Measurements from ENCODE around the gene PLXDC1. TPM values are rescaled to one million over a fixed set of nuclear protein-coding genes. Genes with fewer than 3 reads are reported as not detected.

Gene PLXDC1
- total RNA-seq, 2 experiments from 2014 or later, result 1.7 to 2.4 TPM

DNA sequence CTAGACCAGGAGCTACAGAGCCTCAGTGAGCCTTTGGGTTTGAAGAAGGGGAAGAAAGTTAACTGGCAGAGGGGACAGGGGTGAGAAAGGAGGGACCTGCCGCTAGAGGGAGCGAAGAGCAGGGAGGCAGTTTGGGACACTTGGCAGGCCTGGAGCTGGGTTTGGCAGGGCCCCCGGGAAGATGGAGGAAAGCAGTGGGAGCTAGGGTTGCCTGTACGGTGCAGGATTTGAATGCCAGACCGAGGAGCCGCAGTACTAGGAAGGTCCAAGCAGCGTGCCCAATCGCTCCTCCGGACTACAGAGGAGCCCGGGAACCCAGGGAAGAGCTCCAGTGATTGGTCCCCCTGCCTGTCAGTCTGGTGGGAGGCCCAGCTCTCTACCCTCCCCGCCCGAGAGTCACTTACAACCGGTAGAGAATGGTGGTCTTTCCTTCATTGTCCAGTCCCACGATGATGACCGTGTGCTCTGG is 13.3 kb upstream of the PLXDC1 start:
- Mint-ChIP-seq H3K27me3 (peaks cover 12% of the 10 kb centered on the region), H3K4me3 (peak overlapping the region; percentile 79), H3K36me3 (ENCODE audit: low read depth) (no peaks in the 10 kb centered on the region), H3K4me1 (ENCODE audit: low read depth) (peaks cover 14% of the 10 kb centered on the region), H3K27ac (peak overlapping the region; percentile 55), H3K9me3 (peaks cover 3% of the 10 kb centered on the region)
- DNase-seq (peak; percentile 90), ATAC-seq (peak; percentile 97)
- POLR2A ChIA-PET, result interaction anchor here (0.7 to 4.0 kb wide), 8 partner anchors 9 to 316 kb away, joined by 3 to 32 read pairs (median 3); partner anchors contain the start of gene PLXDC1
- intact Hi-C loops (cut with micrococcal nuclease), result no loop called here
- TF ChIP-seq, protein P1, sequence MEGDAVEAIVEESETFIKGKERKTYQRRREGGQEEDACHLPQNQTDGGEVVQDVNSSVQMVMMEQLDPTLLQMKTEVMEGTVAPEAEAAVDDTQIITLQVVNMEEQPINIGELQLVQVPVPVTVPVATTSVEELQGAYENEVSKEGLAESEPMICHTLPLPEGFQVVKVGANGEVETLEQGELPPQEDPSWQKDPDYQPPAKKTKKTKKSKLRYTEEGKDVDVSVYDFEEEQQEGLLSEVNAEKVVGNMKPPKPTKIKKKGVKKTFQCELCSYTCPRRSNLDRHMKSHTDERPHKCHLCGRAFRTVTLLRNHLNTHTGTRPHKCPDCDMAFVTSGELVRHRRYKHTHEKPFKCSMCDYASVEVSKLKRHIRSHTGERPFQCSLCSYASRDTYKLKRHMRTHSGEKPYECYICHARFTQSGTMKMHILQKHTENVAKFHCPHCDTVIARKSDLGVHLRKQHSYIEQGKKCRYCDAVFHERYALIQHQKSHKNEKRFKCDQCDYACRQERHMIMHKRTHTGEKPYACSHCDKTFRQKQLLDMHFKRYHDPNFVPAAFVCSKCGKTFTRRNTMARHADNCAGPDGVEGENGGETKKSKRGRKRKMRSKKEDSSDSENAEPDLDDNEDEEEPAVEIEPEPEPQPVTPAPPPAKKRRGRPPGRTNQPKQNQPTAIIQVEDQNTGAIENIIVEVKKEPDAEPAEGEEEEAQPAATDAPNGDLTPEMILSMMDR (IDR thresholded peaks at IDR 0.05), result peak; percentile 91
- CTCF ChIA-PET, result interaction anchor here (0.6 to 8.1 kb wide), 69 partner anchors 10 to 540 kb away, joined by 3 to 151 read pairs (median 4); partner anchors contain the start of genes FBXO47, PLXDC1, RPL19 and STAC2

DNA sequence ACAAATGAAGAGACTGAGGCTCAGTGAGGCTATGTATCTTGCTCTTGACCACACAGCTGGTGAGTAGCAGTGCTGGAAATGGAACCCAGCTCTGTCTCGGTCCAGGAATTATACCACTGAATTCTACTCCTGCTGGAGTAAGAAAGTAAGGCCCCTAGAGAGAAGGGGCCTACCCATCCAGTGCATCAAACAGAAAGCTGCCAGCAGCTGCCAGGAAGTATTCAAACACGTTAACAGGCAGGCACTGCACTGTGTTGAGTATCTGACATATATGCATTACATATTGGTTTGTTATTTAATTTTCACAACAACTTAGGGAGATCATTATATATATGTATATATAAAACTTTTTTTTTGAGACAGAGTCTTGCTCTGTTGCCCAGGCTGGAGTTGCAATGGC is 10.5 kb upstream of the PLXDC1 start:
- no peak for ATAC-seq
- H3K36me3 Mint-ChIP-seq (ENCODE audit: low read depth), result no peaks in the 10 kb centered on the region
- intact Hi-C loops (cut with micrococcal nuclease), result no loop called here
- no peak overlapping the region for H3K4me3 Mint-ChIP-seq
- CTCF ChIA-PET, result interaction anchor here (1.1 to 7.9 kb wide), 3 partner anchors 13 to 79 kb away, joined by 3 to 151 read pairs (median 3); no protein-coding TSS in a partner anchor
- no peaks in the 10 kb centered on the region for H3K9me3 Mint-ChIP-seq
- peaks cover 7% of the 10 kb centered on the region for H3K27me3 Mint-ChIP-seq
- TF ChIP-seq, protein P1 (IDR thresholded peaks at IDR 0.05), result no peak
- no peak overlapping the region for H3K27ac Mint-ChIP-seq
- POLR2A ChIA-PET, result interaction anchor here (1.1 kb wide), 1 partner anchor 38 kb away, joined by 3 read pairs; no protein-coding TSS in a partner anchor
- H3K4me1 Mint-ChIP-seq (ENCODE audit: low read depth), result peaks cover 2% of the 10 kb centered on the region
- DNase-seq, result no peak

DNA sequence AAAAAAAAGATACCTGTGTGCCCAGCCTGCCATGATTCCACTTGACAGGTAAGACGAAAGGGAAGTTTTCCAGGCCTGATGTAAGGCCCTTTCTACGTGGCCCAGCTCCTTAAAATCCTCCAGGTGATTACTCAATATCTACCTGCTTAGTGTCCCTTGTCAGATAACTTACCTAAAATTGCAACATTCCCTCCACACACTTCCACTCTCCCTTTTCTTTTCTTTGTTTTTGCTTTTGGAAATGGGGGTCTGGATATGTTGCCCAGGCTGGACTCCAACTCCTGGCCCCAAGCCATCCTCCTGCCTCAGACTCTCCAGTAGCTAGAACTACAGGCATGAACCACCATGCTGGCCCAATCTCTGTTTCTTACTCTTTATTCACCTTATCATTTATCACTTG is 7.2 kb upstream of the PLXDC1 start:
- ChIA-PET CTCF (interaction anchor here (1.0 kb wide), 1 partner anchor 16 kb away, joined by 4 read pairs; no protein-coding TSS in a partner anchor), POLR2A (no interaction called here)
- Mint-ChIP-seq H3K4me3 (no peak overlapping the region), H3K27ac (no peak overlapping the region), H3K27me3 (peaks cover 2% of the 10 kb centered on the region), H3K9me3 (no peaks in the 10 kb centered on the region), H3K36me3 (ENCODE audit: low read depth) (peaks cover 2% of the 10 kb centered on the region), H3K4me1 (ENCODE audit: low read depth) (peaks cover 2% of the 10 kb centered on the region)
- TF ChIP-seq, protein P1 (IDR thresholded peaks at IDR 0.05), result no peak
- intact Hi-C loops (cut with micrococcal nuclease), result no loop called here
- DNase-seq (no peak), ATAC-seq (no peak)

DNA sequence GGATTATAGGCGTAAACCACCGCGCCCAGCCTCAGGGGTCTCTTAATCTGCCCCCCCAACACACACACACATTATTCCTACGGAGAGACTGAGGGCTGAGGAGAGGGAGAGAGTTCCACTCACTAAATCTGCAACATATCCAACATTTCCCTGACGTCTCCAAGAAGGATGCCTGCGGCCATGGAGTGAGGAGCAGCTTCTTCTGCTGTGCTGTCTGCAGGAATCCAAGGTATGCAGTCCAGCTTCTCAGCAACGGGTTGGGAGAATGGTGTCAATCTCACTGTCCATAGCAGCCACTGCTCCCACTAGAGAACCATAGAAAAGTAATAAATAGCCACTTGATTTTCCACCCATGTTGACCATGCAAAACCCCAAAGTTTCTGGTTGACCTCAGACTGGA is 5.1 kb upstream of the PLXDC1 start:
- Mint-ChIP-seq H3K9me3 (no peaks in the 10 kb centered on the region), H3K27ac (no peak overlapping the region), H3K4me1 (ENCODE audit: low read depth) (peaks cover 12% of the 10 kb centered on the region), H3K36me3 (ENCODE audit: low read depth) (peaks cover 2% of the 10 kb centered on the region), H3K27me3 (peaks cover 2% of the 10 kb centered on the region), H3K4me3 (no peak overlapping the region)
- TF ChIP-seq, protein P1 (IDR thresholded peaks at IDR 0.05), result no peak
- no peak for DNase-seq
- intact Hi-C loops (cut with micrococcal nuclease), result no loop called here
- ChIA-PET POLR2A (interaction anchor here (0.6 kb wide), 1 partner anchor 882 kb away, joined by 3 read pairs; no protein-coding TSS in a partner anchor), CTCF (interaction anchor here (0.7 to 6.1 kb wide), 2 partner anchors 10 to 18 kb away, joined by 4 to 99 read pairs; partner anchors contain the start of gene ARL5C)
- no peak for ATAC-seq

DNA sequence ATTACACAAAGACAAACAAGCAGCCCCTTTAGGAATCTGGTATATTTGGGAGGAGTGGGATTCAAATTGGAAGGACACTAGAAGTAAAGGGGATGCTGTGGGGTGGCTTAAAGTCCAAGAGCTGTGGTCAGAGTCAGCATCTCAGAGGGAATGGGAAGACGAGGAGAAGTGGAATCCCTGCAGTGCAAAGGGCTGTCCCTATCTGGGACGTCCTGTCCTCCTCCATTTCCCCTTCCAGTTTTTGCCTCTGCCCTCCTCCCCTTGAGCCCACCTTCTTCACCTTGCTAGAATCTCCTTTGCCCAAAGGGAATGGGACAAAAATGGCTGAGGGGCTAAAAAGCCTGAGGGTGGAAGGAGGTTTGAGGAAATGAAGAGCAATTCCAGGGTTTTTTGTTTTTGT is 4.2 kb upstream of the PLXDC1 start:
- TF ChIP-seq, protein P1 (IDR thresholded peaks at IDR 0.05), result no peak
- DNase-seq (no peak), ATAC-seq (no peak)
- no peak overlapping the region for H3K27ac Mint-ChIP-seq
- POLR2A ChIA-PET, result no interaction called here
- no peaks in the 10 kb centered on the region for H3K9me3 Mint-ChIP-seq
- H3K4me3 Mint-ChIP-seq, result peak overlapping the region; percentile 16
- peaks cover 2% of the 10 kb centered on the region for H3K36me3 Mint-ChIP-seq (ENCODE audit: low read depth)
- peaks cover 16% of the 10 kb centered on the region for H3K4me1 Mint-ChIP-seq (ENCODE audit: low read depth)
- intact Hi-C loops (cut with micrococcal nuclease), result no loop called here
- CTCF ChIA-PET, result interaction anchor here (0.7 to 6.1 kb wide), 2 partner anchors 11 to 19 kb away, joined by 4 to 99 read pairs; partner anchors contain the start of gene ARL5C
- H3K27me3 Mint-ChIP-seq, result peaks cover 2% of the 10 kb centered on the region

All from activated CD8-positive, alpha-beta T cell treated with anti-CD3 and anti-CD28 coated beads for 36 hours (primary cell).